ENCODE measurements around the gene PHC2.

Gene PHC2

GRCh38 chr1:33349081-33349759 is 81.7 kb downstream of the PHC2 start:
- no peak for DNase-seq (ENCODE audit: low spot score)

- DNase-seq (ENCODE audit: low spot score): no peak
Observed at GRCh38 chr1:33348676-33349080, 82.2 kb downstream of the PHC2 start.

GRCh38 chr1:33348194-33348593 is 82.7 kb downstream of the PHC2 start:
- DNase-seq (ENCODE audit: low spot score): no peak

- DNase-seq (ENCODE audit: low spot score): no peak
Observed at GRCh38 chr1:33347650-33347992, 83.3 kb downstream of the PHC2 start.

- peak; percentile 89 for DNase-seq (ENCODE audit: low spot score)
Observed at GRCh38 chr1:33346927-33347649, 83.8 kb downstream of the PHC2 start.

GRCh38 chr1:33346533-33346926 is 84.4 kb downstream of the PHC2 start:
- no peak for DNase-seq (ENCODE audit: low spot score)

GRCh38 chr1:33344896-33345560 is 85.9 kb downstream of the PHC2 start:
- no peak for DNase-seq (ENCODE audit: low spot score)

- no peak for DNase-seq (ENCODE audit: low spot score)
Observed at GRCh38 chr1:33343539-33343938, 87.4 kb downstream of the PHC2 start.

- DNase-seq (ENCODE audit: low spot score): peak; percentile 74
Observed at GRCh38 chr1:33342041-33342723, 88.7 kb downstream of the PHC2 start.

GRCh38 chr1:33341190-33341589 is 89.7 kb downstream of the PHC2 start:
- no peak for DNase-seq (ENCODE audit: low spot score)

GRCh38 chr1:33339413-33339812 is 91.5 kb downstream of the PHC2 start:
- DNase-seq (ENCODE audit: low spot score): no peak

- no peak for DNase-seq (ENCODE audit: low spot score)
Observed at GRCh38 chr1:33338440-33339211, 92.3 kb downstream of the PHC2 start.

- no peak for DNase-seq (ENCODE audit: low spot score)
Observed at GRCh38 chr1:33338048-33338439, 92.9 kb downstream of the PHC2 start.

GRCh38 chr1:33337441-33337840 is 93.5 kb downstream of the PHC2 start:
- no peak for DNase-seq (ENCODE audit: low spot score)

- DNase-seq (ENCODE audit: low spot score): no peak
Observed at GRCh38 chr1:33336580-33336979, 94.3 kb downstream of the PHC2 start.

GRCh38 chr1:33335020-33335419 is 95.9 kb downstream of the PHC2 start:
- DNase-seq (ENCODE audit: low spot score): no peak

GRCh38 chr1:33334081-33334552 is 96.8 kb downstream of the PHC2 start:
- DNase-seq (ENCODE audit: low spot score): no peak

- DNase-seq (ENCODE audit: low spot score): no peak
Observed at GRCh38 chr1:33332881-33333280, 98.0 kb downstream of the PHC2 start.

- DNase-seq (ENCODE audit: low spot score): no peak
Observed at GRCh38 chr1:33332357-33332789, 98.5 kb downstream of the PHC2 start.

GRCh38 chr1:33331444-33332356 is 99.2 kb downstream of the PHC2 start:
- DNase-seq (ENCODE audit: low spot score): no peak

GRCh38 chr1:33330906-33331305 is 100.0 kb downstream of the PHC2 start:
- DNase-seq (ENCODE audit: low spot score): no peak

Measured in hepatic stellate cell (primary cell).